ENCODE results near the gene AKR1E2.
"Not testable (repeated sequence)": the region's sequence is repeated elsewhere in the genome, so short reads cannot be mapped to it uniquely, and the experiment has no call there.

The AKR1E2 gene

GRCh38 chr10:4815646-4816180, 10.3 kb upstream of the AKR1E2 start:
- not testable (repeated sequence) for DNase-seq

GRCh38 chr10:4816966-4817365, 9.0 kb upstream of the AKR1E2 start:
- DNase-seq = no peak

- DNase-seq = no peak
Measured at GRCh38 chr10:4819067-4819466, 6.9 kb upstream of the AKR1E2 start.

DNA sequence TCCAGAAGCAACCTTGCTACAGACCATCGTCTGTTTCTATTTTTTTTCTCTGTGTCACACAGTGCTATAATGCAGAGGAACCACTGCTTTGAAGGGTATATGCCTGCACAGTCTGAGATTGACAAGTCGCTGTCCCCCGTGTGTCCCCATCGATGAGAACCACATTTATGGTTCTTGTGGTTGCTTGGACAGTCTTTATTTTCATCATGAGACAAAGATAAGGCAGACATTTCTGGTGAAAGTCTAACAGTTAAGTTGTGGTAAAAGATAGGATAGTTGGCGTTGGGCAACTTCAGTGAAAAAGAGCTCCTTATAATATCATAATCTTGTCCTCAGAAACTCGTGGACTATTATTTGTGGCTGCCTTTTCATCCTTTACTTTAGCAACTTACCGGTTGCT, 6.3 kb upstream of the AKR1E2 start:
- no peak for DNase-seq

DNA sequence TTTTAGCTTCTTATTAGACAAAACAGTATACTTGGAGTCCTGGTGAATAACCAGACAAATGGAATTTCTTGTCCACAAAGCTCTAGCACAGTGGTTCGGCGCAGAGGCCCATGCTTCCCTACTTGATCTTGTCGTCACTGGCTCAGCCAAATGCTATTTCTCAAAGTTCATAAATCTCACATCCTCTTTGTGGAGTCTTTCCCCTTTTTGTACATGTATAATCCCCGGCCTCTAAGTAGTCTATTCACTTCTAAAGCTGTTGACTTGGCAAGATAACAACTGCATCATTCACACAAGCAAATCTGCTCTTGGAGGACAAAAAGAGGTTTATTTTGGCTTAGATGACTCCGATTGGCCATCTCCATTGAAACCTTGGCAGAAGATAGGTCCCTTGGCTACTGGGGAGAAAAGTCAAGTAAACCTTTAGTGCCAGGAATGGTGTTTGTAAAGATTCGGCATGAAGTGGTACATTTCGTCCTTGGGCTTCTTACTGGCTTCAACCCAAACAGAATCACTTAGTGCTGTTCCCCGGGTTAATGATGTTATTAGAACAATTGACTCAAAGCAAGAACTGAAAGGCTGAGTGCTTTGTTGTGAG, 5.1 kb upstream of the AKR1E2 start:
- DNase-seq = no peak

DNA sequence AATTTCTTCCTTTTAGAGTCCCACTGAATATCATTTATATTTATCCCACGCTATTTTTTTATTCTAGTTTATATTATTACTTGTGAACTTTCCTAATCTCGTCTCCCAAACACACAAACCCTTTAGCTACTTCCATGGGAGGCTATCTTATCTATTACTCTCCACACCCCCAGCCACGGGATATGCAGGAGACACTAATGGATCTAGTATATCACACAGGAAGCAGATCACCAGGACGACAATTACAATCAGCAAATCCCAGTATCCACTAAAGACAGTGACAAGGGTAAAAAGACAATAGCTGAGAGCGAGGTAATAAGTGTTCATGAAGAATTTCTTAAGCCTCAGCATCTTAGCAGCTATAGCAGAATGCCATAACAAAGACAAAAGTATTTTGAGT, 3.8 kb upstream of the AKR1E2 start:
- no peak for DNase-seq

- no peak for DNase-seq
Measured at GRCh38 chr10:4824791-4825310, 1.2 kb upstream of the AKR1E2 start.

DNA sequence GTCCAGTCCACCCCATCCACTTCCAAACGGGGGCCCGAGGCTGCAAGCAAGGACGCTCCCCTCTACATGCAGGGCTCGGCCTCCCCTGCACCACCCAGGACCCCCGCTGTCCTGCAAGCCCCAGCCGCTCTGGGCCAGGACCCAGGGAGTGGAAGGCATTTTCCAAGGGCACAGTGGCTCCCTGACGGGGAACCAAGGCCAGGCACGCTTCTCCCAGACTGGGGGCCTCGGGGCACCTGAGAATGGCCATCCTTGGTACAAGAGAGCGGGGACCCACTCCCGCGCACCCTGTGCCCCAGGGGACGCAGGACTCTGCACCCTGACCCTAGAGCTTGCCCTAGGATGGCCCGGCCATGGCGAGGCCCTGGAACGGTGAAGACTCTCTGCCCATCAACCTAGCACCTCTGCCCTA, 545 bp upstream of the AKR1E2 start:
- DNase-seq = no peak

GRCh38 chr10:4826792-4827324, 851 bp downstream of the AKR1E2 start:
- no peak for DNase-seq

GRCh38 chr10:4828005-4828404, 2.0 kb downstream of the AKR1E2 start:
- DNase-seq = no peak

- DNase-seq = no peak
Measured at GRCh38 chr10:4830551-4830950, 4.5 kb downstream of the AKR1E2 start.

- no peak for DNase-seq
Measured at GRCh38 chr10:4831091-4831490, 5.1 kb downstream of the AKR1E2 start.

- no peak for DNase-seq
Measured at GRCh38 chr10:4833286-4833685, 7.3 kb downstream of the AKR1E2 start.

DNA sequence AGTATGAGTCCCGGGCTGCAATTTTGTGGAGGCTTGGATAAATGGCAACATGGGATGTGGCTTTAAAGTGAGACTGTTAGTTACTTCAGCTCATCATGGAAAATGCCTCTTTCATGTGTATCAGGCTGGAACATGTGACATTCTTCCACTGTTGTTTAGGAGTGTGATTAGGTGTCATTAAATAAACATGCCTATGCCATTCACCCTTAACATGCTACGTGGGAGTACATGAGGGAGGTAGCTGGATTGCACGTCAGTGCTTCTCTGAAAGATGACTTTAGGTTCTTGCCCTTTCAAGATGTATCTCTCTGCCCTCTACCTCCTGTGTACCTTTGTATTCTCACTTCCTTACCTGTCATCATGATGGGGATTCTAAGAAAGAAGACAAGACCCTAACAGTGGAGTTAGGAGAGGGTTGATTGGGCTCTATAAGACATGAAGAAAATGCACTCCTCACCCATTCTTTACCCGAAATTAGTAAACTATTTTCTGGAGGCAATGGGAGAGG, 8.9 kb downstream of the AKR1E2 start:
- no peak for DNase-seq

GRCh38 chr10:4835494-4835918, 9.5 kb downstream of the AKR1E2 start:
- DNase-seq = no peak

- no peak for DNase-seq
Measured at GRCh38 chr10:4836416-4836969, 10.5 kb downstream of the AKR1E2 start.

DNA sequence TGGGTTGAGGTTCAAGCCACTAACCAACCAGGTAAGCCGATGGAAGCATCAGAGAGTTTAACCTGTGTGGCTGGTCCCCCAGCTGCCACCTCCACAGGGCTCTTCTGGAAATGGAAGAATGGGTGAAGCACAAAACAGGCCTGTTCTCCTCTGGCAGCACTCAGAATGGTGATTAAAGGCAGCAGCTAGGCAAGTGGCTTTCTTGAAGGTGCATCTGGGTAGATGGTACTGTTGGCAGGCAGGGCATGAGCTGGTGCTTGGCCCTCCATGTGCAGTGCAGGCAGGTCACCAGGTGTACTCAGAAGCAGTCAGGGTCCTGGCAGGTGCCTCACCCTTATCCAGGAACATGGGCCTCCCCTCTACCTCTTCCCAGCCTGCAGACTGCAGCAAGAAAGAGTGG, 11.5 kb downstream of the AKR1E2 start:
- DNase-seq = no peak

DNA sequence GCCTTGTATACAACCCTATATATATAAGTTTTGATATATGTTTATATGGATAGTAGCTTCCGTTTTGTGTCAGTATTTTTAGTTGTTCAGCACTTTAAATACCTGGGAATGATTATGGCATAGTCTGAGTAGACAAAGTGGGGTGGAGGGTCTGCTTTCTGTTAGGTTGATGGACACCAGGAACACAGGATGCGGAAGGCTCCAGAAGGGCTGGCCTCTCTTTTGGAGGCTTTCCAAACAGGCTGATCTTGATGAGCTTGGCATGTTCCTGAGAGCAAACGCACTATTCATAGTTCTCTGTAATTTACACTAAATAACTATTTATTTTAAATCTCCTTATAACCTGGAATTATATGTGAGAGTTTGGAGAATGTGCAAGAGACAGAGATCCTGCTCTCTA, 12.7 kb downstream of the AKR1E2 start:
- no peak for DNase-seq

DNA sequence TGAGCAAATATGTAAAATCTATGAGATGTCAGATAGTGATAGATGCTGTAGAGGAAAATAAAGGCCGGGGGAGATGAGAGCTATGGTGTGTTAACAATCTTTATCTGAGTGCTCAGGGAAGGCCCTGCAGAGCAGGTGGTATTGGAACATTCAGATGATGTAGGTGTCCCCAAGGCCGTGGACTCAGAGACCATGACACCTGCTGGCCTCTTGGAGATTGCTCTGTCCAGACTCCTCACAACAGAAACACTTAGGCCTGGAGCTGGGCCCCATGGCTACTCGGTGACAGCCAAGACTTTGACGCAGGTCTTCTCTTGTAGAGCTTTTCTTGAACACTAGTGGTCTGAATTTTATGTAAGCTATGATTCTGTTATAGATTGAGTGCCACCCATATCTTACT, 13.3 kb downstream of the AKR1E2 start:
- no peak for DNase-seq

DNA sequence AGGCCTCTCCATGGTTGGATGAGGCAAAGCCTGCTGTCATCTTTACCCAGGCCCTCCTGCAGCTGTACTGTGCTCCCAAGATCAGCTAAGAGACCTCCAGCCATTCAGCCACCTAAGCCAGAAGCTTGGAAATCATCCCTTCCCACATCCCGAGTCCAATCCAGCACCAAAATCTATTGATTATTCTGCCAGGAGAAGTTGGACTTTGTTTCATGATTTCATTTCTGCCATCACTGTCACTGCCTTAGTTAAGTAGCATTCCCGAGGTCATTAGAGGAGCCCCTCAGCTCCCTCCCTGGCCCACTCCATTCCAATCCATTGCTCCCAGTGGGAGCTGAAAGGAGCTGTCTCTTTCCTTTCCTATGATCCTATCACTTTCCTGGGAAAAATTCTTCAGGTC, 14.1 kb downstream of the AKR1E2 start:
- no peak for DNase-seq

DNA sequence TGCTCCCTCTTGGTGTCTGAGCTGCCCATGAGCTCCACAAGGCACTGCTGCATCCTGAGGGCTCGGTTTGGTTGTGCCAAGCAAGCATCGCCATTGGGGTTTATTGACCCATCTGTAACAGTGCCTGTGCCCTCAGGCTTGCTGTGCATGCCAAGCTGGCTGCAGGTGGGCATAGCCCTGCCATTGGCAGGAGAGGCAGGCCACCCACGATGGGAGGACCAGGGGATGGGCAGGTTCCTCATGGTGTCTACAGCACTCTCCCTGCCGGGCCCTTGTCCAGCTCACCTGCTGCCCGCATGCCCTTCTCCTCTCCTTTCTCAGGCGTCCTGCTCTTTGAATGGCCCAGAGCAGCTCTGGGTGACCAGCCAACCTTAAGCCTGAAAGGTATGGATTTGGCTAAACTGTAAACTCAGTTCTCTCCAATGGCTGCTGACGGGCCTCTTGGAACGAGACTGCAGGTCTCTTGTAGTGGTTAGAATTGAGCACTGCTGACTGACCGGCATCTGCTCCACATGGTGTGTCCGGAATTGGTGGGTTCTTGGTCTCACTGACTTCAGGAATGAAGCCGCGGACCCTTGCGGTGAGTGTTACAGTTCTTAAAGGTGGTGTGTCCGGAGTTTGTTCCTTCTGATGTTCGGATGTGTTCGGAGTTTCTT, 17.6 kb downstream of the AKR1E2 start:
- no peak for DNase-seq

- no peak for DNase-seq
Measured at GRCh38 chr10:4844864-4845263, 18.9 kb downstream of the AKR1E2 start.

DNA sequence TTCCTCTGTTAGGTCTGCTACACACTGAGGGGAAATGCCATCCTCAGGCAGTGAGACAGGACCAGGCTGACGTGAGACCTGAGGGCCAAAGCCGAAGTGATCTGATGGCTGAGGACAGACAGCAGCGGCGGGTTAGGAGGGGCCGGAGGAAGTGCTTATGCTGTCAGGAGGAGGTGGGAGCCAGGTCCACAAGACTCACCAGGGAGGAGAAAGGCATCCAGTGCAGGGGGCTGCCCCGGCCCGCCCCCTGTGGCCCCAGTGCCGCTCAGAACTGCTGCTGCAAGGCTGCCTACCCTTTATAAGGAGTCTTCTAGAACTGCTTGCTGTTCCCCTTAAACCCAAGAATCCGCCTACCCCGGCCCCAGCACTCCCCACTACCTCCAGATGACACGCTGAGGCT, 19.8 kb downstream of the AKR1E2 start:
- DNase-seq = no peak

DNA sequence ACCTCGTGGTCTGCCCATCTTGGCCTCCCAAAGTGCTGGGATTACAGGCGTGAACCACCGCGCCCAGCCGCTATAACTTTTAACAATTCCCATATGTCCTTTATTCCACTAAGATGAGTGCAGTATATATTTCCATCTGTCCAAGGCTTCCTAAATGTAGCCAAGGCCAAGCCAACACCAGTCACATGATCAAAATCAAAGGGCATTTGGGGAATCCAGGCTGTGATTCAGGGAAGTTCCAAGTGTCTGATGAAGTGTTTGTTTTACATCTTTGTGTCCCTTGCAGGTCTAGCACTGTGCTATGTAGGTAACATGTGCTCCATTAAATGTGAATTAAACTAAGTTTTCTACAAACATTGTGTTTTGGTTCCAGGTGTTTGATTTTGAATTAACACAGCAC, 20.8 kb downstream of the AKR1E2 start:
- no peak for DNase-seq
